ENCODE data around the gene RTCA.
"Not testable (repeated sequence)": the region's sequence is repeated elsewhere in the genome, so short reads cannot be mapped to it uniquely, and the experiment has no call there.

RTCA gene

DNA sequence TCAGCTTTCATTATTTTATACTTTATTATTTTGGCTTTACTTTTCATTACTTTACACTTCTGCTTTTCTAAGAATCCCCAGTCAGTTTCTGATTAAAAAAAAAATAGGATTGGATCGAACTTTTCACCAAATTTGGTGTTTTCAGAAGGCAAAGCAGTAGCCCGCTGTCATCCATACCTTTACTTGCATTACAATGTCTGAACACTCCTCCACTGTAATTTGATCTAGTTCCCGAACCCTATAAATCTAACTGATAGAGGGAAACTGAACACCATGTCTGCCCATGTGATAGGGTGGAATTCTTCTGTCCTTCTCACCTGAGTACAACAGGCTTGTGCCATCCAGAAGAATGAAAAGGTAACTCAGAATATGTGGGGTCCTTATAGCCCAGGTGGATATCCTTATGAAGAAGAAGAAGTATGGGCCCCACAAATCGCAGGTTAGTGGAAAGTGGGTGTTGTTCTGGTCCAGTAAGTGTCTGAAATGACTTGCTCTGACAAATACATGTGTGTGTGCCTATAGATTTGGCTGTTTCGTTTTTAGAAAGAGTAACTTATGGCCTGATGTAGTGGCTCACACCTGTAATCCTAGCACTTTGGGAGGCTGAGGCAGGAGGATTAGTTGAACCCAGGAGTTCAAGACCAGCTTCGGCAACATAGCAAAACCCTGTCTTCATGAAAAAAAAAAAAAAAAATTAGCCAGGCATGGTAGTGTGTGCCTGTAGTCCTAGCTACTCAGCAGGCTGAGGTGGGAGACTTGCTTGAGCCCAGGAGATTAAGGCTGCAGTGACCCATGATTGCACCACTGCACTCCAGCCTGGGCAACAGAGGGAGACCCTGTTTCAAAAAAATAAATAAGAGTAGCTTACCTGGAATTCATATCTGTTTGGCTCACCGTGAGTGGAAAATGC, 59.7 kb downstream of the RTCA start:
- H4K20me1 ChIP-seq (ENCODE audit: insufficient read depth, low read length): no peaks in the 10 kb centered on the region
- no peaks in the 10 kb centered on the region for H3K36me3 ChIP-seq (ENCODE audit: insufficient read depth, low read length)
- no peak overlapping the region for H3K9ac ChIP-seq (ENCODE audit: low read length)
- no peaks in the 10 kb centered on the region for H3K9me3 ChIP-seq (ENCODE audit: low read length)
- no peaks in the 10 kb centered on the region for H3K9me2 ChIP-seq (ENCODE audit: low read depth, low read length)
- no peak overlapping the region for H3K4me2 ChIP-seq (ENCODE audit: low read length)
- no peak overlapping the region for H2AFZ ChIP-seq (ENCODE audit: low read length)
- no peaks in the 10 kb centered on the region for H3K4me1 ChIP-seq (ENCODE audit: insufficient read depth, low read length, severe bottlenecking)
- H3K27me3 ChIP-seq (ENCODE audit: insufficient read depth, low read length): no peaks in the 10 kb centered on the region
- H3K27ac ChIP-seq (ENCODE audit: low read depth, low read length, poor library complexity, severe bottlenecking): no peak overlapping the region
- no peak overlapping the region for H3K4me3 ChIP-seq (ENCODE audit: low read depth, low read length, poor library complexity, severe bottlenecking)
- TF ChIP-seq, protein P1, sequence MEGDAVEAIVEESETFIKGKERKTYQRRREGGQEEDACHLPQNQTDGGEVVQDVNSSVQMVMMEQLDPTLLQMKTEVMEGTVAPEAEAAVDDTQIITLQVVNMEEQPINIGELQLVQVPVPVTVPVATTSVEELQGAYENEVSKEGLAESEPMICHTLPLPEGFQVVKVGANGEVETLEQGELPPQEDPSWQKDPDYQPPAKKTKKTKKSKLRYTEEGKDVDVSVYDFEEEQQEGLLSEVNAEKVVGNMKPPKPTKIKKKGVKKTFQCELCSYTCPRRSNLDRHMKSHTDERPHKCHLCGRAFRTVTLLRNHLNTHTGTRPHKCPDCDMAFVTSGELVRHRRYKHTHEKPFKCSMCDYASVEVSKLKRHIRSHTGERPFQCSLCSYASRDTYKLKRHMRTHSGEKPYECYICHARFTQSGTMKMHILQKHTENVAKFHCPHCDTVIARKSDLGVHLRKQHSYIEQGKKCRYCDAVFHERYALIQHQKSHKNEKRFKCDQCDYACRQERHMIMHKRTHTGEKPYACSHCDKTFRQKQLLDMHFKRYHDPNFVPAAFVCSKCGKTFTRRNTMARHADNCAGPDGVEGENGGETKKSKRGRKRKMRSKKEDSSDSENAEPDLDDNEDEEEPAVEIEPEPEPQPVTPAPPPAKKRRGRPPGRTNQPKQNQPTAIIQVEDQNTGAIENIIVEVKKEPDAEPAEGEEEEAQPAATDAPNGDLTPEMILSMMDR (IDR thresholded peaks at IDR 0.05; ENCODE audit: low read length): no peak
- TF ChIP-seq EZH2 (IDR thresholded peaks at IDR 0.05; ENCODE audit: borderline replicate concordance, low read length): no peak
- no peaks in the 10 kb centered on the region for H3K79me2 ChIP-seq (ENCODE audit: insufficient read depth, low read length)
- H3F3A ChIP-seq (ENCODE audit: insufficient read depth, low read length): no peaks in the 10 kb centered on the region; the same call in 1 of the 2 replicates

DNA sequence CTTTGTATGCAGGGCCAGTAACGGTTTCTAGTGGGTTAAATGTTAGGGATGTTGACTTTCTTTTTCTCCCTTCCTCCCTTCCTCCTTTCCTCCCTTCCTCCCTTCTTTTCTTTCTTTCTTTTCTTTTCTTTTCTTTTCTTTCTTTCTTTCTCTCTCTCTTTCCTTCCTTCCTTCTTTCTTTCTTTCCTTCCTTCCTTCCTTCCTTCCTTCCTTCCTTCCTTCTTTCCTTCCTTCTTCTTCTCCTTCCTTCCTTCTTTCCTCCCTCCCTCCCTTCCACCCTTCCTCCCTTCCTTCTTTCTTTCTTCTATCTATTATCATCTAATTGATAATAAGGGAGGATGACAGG, 60.3 kb downstream of the RTCA start:
- H3K9ac ChIP-seq (ENCODE audit: low read length); H3K79me2 ChIP-seq (ENCODE audit: insufficient read depth, low read length); H3K36me3 ChIP-seq (ENCODE audit: insufficient read depth, low read length); H3K27me3 ChIP-seq (ENCODE audit: insufficient read depth, low read length); H4K20me1 ChIP-seq (ENCODE audit: insufficient read depth, low read length); H3K4me2 ChIP-seq (ENCODE audit: low read length); H3K9me2 ChIP-seq (ENCODE audit: low read depth, low read length); H3F3A ChIP-seq (ENCODE audit: insufficient read depth, low read length); H3K4me1 ChIP-seq (ENCODE audit: insufficient read depth, low read length, severe bottlenecking); H2AFZ ChIP-seq (ENCODE audit: low read length); H3K4me3 ChIP-seq (ENCODE audit: low read depth, low read length, poor library complexity, severe bottlenecking); H3K27ac ChIP-seq (ENCODE audit: low read depth, low read length, poor library complexity, severe bottlenecking); H3K9me3 ChIP-seq (ENCODE audit: low read length): not testable (repeated sequence)

DNA sequence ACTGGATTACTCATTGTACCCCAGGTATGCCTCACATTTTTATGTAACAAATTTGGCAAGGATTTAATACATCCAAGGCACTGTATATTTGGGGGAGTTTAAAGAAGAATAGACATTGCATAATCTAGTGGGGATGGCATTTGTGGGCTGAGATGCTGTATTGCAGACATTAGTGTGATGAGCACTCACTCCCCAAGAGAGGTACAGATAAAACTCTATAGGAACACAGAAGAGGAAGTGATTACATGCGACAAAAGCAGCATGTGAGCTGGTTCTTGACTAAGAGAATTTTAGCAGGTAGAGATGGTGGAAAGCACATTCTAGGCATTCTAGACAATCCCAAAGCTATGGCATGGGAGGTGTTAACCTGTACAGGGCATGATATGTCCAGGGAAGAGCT, 62.1 kb downstream of the RTCA start:
- H3K4me3 ChIP-seq (ENCODE audit: low read depth, low read length, poor library complexity, severe bottlenecking): no peak overlapping the region
- H3K4me1 ChIP-seq (ENCODE audit: insufficient read depth, low read length, severe bottlenecking): no peaks in the 10 kb centered on the region
- H3K9me2 ChIP-seq (ENCODE audit: low read depth, low read length): no peaks in the 10 kb centered on the region
- H3K27me3 ChIP-seq (ENCODE audit: insufficient read depth, low read length): no peaks in the 10 kb centered on the region
- H3K27ac ChIP-seq (ENCODE audit: low read depth, low read length, poor library complexity, severe bottlenecking): no peak overlapping the region
- no peak overlapping the region for H2AFZ ChIP-seq (ENCODE audit: low read length)
- no peaks in the 10 kb centered on the region for H3K9me3 ChIP-seq (ENCODE audit: low read length)
- no peaks in the 10 kb centered on the region for H4K20me1 ChIP-seq (ENCODE audit: insufficient read depth, low read length)
- H3F3A ChIP-seq (ENCODE audit: insufficient read depth, low read length): no peaks in the 10 kb centered on the region; the same call in 1 of the 2 replicates
- TF ChIP-seq EZH2 (IDR thresholded peaks at IDR 0.05; ENCODE audit: borderline replicate concordance, low read length): no peak
- TF ChIP-seq, protein P1 (IDR thresholded peaks at IDR 0.05; ENCODE audit: low read length): no peak
- H3K4me2 ChIP-seq (ENCODE audit: low read length): no peak overlapping the region
- H3K9ac ChIP-seq (ENCODE audit: low read length): no peak overlapping the region
- no peaks in the 10 kb centered on the region for H3K79me2 ChIP-seq (ENCODE audit: insufficient read depth, low read length)
- H3K36me3 ChIP-seq (ENCODE audit: insufficient read depth, low read length): no peaks in the 10 kb centered on the region

DNA sequence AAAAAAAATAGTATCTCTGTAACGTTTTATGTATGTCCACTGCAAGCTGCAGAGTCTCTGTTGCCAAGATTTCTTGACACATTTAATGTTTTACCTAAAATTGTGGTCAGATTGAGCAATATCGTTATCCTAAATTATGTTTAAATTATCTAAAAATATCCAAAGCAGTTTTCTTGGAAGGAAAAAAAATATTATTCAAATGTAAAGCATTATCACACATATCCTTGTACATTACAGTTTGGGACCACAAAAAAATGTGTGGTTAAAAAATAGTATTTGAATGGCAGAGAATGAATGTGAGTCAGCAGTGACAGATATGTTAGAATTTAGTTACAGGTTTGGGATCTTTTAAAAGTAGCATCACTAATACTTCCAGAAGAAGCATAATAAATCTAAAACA, 65.1 kb downstream of the RTCA start:
- H4K20me1 ChIP-seq (ENCODE audit: insufficient read depth, low read length); H3K27me3 ChIP-seq (ENCODE audit: insufficient read depth, low read length); H3K79me2 ChIP-seq (ENCODE audit: insufficient read depth, low read length); H3K4me3 ChIP-seq (ENCODE audit: low read depth, low read length, poor library complexity, severe bottlenecking); H3K36me3 ChIP-seq (ENCODE audit: insufficient read depth, low read length); H2AFZ ChIP-seq (ENCODE audit: low read length); H3K9me2 ChIP-seq (ENCODE audit: low read depth, low read length); H3K4me1 ChIP-seq (ENCODE audit: insufficient read depth, low read length, severe bottlenecking); H3K9me3 ChIP-seq (ENCODE audit: low read length); H3F3A ChIP-seq (ENCODE audit: insufficient read depth, low read length); H3K27ac ChIP-seq (ENCODE audit: low read depth, low read length, poor library complexity, severe bottlenecking); H3K4me2 ChIP-seq (ENCODE audit: low read length); H3K9ac ChIP-seq (ENCODE audit: low read length): not testable (repeated sequence)
